Islet of Langerhans (tissue), 1 donor: Measurements from ENCODE around the gene CAPN6.

Experiments
- FAIRE-seq: peaks from one replicate; lab custom pipeline; 2011; peaks lifted over from hg19 to GRCh38; lab: Jason Lieb, UNC

Gene CAPN6, protein sequence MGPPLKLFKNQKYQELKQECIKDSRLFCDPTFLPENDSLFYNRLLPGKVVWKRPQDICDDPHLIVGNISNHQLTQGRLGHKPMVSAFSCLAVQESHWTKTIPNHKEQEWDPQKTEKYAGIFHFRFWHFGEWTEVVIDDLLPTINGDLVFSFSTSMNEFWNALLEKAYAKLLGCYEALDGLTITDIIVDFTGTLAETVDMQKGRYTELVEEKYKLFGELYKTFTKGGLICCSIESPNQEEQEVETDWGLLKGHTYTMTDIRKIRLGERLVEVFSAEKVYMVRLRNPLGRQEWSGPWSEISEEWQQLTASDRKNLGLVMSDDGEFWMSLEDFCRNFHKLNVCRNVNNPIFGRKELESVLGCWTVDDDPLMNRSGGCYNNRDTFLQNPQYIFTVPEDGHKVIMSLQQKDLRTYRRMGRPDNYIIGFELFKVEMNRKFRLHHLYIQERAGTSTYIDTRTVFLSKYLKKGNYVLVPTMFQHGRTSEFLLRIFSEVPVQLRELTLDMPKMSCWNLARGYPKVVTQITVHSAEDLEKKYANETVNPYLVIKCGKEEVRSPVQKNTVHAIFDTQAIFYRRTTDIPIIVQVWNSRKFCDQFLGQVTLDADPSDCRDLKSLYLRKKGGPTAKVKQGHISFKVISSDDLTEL

GRCh38 chrX:111270339-111270738, at the start of gene CAPN6:
TSS of gene CAPN6 (minus strand) at chrX:111270483. CDS start at chrX:111263936, 6,547 bp downstream.
- no peak for FAIRE-seq

- no peak for FAIRE-seq
Observed at GRCh38 chrX:111319451-111319850, 49.2 kb upstream of the CAPN6 start.

DNA sequence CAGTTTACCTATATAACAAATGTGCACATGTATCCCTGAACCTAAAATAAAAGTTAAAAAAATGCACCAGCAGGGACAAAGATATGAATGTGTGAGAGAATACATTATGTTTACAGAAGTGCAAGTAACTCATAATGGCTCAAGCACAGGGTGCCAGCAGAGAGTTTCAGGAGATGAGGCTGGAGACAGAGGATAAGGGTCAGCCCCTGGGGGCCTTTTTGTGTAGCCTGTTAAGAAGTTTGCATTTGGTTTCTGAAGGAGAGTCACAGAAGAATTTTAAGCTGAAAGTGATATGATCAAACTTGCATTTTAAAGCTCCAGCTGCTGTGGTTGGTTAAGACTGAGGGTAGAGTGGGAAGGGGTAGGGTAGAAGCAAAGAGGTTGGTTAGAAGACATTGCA, 48.6 kb upstream of the CAPN6 start:
- no peak for FAIRE-seq

DNA sequence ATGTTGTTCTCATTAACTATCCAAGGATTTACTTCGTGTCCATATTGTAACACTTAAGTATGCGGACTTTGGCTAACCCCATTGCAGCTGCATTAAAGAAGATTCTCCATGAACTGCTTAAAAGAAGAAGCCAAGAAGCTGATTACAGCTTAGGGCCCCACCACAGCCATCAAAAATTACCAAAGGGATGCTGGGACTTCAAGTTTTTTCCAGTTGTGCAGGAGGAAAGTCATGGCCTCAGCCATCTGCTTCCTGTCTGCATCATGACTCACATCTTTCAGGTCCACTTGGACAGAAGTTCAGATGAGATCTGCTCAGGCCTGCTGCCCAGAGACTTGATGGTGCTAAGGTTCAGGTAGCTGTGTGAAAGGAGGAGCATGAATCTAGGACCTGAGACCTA, 38.8 kb upstream of the CAPN6 start:
- no peak for FAIRE-seq

DNA sequence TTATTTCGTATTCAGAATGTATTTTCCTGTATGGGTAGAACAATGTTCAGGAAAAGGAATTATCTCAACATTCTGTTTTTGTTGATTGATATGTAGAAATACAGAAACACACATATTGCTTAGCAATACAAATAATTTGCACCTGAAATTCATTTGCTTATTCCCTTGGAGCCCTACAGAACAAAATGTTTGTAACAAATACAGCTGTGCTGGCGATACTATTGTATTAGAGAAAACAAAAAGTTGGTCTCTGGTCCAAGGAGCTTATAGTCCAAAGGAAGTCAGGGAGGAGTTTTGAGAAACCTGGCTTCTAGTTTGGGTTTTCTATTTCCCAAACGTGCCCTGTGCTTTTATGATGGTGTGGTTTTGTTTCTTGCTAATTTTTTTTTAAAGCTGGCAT, 37.8 kb upstream of the CAPN6 start:
- no peak for FAIRE-seq

DNA sequence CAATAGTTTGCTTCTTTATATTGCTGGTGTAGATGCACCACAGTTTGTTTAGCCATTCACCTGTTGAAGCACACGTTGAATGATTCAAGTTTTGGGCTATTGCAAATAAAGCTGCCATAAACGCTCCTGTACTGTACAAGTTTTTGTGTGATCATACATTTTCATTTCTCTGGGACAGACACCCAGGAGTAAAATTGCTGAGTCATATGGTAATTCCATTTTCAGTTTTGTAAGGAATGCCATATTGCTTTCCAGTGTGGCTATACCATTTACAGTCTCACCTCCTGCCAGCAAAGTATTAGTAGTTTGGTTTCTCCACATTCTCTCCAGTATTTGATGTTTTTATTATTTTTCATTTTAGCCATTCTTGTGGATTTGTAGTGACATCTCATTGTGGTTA, 32.0 kb upstream of the CAPN6 start:
- no peak for FAIRE-seq

- FAIRE-seq = no peak
Observed at GRCh38 chrX:111288841-111289240, 18.6 kb upstream of the CAPN6 start.

DNA sequence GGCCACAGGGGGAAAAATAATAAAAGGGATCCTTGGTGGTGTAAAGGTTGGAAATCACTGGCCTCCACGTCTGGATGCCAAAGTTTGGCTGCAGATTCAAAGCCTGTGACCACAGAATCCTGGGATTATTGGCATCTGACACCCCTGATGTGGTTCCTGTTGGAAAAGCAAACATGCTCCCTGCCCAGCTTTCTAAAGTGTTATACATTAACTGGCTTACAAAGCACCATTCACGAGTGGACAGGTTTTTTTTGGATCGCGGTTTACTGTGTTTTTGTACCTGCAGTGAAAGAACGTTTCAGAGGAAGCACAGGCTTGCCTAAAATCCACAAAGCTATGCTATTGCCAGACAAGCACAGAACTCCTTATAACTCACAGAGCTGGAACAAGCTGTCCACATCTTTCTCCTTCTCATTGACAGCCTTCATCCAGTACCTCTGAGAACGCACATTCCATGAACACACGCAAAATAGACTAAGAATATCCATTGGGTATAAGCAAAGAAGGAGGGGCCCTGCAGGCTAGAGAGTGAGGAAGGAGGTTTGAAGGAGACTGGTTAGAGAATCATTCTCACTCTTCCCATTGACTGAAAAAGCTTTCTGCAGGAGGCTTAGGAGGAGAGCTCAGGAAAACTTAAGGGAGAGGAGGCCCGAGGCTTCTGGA, 14.5 kb upstream of the CAPN6 start:
- no peak for FAIRE-seq

DNA sequence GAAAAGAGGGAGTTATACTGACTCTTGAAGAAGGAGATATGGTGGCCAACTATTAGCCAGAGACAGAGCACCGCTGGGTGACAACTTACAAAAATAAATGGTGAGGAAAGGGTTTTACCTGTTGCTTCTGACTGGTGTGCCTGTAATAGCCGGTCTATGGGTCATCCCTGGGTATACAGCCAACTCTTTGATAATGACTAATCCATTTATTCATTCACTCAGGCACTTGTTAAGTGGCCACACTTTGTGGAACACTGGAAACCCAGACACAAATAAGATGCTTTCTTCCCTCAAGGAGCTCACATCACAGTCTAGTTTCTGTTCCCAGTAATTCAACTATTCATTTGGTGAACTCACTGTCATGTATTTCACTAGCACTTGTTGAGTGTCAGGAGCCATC, 13.2 kb upstream of the CAPN6 start:
- no peak for FAIRE-seq

- FAIRE-seq = no peak
Observed at GRCh38 chrX:111282991-111283390, 12.7 kb upstream of the CAPN6 start.

GRCh38 chrX:111282139-111282538, 11.9 kb upstream of the CAPN6 start:
- FAIRE-seq = no peak

- no peak for FAIRE-seq
Observed at GRCh38 chrX:111268506-111268905, 1.8 kb downstream of the CAPN6 start.

DNA sequence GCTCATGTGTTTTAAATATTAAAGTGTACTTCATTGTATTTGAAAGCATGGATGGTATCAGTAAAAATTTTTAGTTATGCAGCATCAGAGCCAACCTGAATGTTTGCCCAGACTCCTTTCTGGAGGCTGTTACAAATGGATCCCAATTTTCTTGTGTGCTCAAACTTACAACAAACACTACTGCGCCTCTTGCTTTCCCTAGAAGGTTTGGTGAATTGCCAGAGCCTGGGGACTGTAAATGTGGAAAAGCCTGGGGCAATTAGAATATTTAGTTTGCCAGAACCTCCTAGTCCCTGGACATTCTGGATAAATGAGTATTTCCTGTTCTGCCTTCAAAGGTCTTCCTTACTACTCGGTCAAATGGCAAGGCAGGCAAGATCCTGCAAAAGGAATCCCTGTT, 4.8 kb downstream of the CAPN6 start:
- FAIRE-seq = no peak

- no peak for FAIRE-seq
Observed at GRCh38 chrX:111264385-111264784, 5.9 kb downstream of the CAPN6 start.

- FAIRE-seq = peak; percentile 24
Observed at GRCh38 chrX:111262086-111262485, 8.2 kb downstream of the CAPN6 start.

DNA sequence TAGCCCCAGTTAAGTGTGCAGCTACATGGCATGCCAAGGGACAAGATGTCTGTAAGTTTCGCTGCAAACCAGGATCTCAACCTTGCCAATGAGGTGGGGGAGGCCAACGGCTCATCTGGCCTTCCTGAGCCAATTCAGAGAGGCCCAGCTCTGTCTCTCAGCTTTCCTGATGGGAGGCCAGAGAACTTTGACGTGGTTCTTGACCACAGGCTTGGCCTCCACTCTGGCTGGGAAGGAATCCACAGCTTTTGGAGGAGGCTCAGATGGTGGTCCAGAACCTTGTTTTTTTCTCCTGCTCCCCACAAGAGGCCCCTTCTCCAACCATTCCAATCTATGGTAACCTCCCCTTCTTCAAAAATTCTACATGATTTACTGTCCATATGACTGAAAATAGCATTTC, 9.8 kb downstream of the CAPN6 start:
- FAIRE-seq = no peak

- FAIRE-seq = no peak
Observed at GRCh38 chrX:111259559-111259958, 10.7 kb downstream of the CAPN6 start.

- no peak for FAIRE-seq
Observed at GRCh38 chrX:111257733-111258132, 12.6 kb downstream of the CAPN6 start.

DNA sequence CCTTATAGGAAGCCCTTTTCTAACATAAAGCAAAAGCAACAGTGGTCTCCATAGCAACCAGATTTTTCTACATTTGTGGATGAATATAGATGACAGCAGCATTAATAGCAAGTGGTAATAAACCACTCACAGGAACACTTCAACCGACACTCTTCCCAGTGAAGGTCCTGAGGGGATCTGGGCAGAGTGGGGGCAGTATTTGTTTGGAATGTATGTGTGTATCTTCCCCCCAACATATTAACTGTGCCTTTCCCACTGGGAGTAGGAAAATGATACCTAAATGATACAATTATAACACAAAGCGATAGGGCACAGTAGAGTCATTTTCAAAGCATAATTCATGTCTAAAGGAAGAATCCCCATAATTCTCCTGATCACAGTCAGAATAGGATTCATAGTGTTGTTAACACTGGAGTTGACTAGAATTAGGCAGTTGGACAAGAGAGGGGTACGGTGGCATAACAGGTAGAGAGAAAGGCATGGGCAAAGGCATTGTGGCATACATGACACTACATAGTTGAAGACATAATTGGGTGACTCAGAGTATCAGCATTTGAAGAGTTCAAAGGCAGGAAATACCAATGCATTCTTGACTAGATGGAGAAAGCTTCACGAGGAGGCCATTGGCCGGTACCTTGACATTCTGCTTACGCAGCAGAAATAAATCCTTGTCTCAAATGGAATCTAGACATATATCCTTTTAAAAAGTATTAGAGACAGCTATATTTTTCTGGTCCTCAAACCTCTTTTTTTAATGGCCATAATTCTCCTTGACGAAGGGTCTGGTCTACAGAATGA, 15.2 kb downstream of the CAPN6 start:
- no peak for FAIRE-seq

DNA sequence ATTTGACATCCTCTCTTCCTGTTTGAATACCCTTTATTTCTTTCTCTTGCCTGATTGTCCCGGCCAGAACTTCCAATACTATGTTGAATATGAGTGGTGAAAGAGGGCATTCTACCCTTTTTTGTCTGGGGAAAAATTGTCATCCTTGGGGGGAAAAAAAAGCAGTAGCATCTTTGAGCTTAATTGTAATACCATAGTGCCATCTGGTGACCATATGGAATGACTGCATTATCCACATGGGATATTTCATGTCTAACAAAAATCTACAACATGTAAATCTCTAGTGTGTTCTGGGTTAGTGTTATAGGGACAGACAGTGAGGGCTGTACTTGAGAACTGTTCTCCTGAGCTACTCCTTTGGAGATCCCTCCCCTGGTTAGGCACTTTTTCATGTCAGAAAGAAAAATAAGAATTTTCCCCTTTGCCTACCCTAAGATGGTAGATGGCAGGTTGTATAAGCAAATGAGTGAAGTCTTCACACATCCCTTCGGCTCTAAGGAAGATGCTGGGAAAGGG, 26.0 kb downstream of the CAPN6 start:
- FAIRE-seq = peak; percentile 99

- FAIRE-seq = no peak
Observed at GRCh38 chrX:111216293-111216801, 53.9 kb downstream of the CAPN6 start.

DNA sequence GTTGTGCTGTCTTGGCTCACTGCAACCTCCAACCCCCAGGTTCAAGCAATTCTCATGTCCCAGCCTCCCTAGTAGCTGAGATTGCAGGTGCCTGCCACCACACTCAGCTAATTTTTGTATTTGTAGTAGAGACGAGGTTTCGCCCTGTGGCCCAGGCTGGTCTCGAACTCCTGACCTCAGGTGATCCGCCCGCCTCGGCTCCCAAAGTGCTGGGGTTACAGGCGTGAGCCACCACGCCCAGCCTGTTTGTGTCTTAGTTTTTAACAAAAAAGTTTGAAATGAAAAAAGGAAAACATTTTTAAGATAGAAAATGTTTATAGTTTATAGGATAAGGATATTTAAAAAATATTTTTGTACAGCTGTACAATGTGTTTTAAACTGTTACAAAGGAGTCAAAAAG, 62.4 kb downstream of the CAPN6 start:
- peak; percentile 98 for FAIRE-seq
